ENCODE measurements around the gene PRX.
"Not testable (repeated sequence)": the region's sequence is repeated elsewhere in the genome, so short reads cannot be mapped to it uniquely, and the experiment has no call there.

Gene PRX

DNA sequence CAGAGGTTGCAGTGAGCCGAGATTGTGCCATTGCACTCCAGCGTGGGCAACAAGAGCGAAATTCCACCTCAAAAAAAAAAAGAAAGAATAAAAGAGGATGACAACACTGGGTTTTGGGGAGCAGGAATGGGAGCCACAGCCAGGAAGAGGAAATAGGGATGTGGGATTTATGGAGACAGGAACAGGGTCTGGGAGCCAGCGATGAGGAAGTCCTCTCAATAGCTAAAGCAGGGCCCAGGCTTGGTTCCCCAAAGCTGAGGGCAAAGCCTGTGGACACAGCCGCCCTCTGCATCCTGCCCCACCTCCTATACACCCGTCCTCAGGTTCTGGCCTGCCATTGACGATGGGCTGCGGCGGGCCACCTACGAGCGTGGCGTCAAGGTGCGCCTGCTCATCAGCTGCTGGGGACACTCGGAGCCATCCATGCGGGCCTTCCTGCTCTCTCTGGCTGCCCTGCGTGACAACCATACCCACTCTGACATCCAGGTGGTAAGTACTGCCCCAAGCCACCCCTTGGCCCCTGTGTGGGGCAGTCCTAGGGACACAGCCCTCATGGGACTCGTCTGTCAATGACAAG lies 36.8 kb downstream of the PRX start:
- TF ChIP-seq, protein P1, sequence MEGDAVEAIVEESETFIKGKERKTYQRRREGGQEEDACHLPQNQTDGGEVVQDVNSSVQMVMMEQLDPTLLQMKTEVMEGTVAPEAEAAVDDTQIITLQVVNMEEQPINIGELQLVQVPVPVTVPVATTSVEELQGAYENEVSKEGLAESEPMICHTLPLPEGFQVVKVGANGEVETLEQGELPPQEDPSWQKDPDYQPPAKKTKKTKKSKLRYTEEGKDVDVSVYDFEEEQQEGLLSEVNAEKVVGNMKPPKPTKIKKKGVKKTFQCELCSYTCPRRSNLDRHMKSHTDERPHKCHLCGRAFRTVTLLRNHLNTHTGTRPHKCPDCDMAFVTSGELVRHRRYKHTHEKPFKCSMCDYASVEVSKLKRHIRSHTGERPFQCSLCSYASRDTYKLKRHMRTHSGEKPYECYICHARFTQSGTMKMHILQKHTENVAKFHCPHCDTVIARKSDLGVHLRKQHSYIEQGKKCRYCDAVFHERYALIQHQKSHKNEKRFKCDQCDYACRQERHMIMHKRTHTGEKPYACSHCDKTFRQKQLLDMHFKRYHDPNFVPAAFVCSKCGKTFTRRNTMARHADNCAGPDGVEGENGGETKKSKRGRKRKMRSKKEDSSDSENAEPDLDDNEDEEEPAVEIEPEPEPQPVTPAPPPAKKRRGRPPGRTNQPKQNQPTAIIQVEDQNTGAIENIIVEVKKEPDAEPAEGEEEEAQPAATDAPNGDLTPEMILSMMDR (IDR thresholded peaks at IDR 0.05; ENCODE audit: control extremely low read depth, extremely low read depth, low read depth, missing control alignments) = no peak
- no peak for DNase-seq (ENCODE audit: extremely low spot score)
- POLR2A ChIA-PET = no interaction called here
- CTCF ChIA-PET = no interaction called here

DNA sequence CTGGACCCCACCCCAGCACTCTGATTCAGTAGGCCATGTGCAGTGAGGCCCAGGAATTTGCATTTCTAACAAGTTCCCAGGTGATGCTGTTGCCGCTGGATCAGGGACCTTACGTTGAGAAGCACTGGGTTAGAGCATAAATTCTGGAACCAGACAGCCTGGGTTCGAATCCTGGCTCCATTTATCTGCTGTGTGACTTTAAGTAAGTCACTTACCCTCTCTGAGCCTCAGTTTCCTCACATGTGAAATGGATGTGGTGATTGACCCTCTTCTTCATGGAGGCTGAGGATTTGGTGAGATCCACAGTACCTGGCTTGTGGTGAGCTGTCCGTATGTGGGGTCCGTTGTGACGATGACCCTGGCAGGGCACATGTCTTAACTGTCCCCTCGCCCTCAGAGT lies 39.1 kb downstream of the PRX start:
- TF ChIP-seq, protein P1 (IDR thresholded peaks at IDR 0.05; ENCODE audit: control extremely low read depth, extremely low read depth, low read depth, missing control alignments) = no peak
- POLR2A ChIA-PET = no interaction called here
- CTCF ChIA-PET = interaction anchor here (1.2 kb wide), 1 partner anchor 69 kb away, joined by 3 read pairs; no protein-coding TSS in a partner anchor
- no peak for DNase-seq (ENCODE audit: extremely low spot score)

DNA sequence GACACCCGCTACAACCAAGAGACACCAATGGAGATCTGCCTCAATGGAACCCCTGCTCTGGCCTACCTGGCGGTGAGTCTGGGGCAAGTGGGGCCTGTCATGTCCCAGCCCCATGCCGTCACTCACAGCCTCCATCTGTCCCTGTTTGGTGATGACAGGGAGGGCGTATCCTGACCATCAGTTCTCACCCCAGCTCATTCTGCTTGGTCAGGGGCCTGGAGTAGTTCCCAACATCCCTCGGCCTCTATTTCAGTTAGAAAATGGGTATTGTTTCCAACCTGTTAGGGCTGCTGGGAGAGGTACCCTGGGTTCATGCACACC lies 41.4 kb downstream of the PRX start:
- ChIA-PET POLR2A (no interaction called here), CTCF (interaction anchor here (0.8 to 1.2 kb wide), 3 partner anchors 8 to 35 kb away, joined by 4 to 5 read pairs (median 4); no protein-coding TSS in a partner anchor)

DNA sequence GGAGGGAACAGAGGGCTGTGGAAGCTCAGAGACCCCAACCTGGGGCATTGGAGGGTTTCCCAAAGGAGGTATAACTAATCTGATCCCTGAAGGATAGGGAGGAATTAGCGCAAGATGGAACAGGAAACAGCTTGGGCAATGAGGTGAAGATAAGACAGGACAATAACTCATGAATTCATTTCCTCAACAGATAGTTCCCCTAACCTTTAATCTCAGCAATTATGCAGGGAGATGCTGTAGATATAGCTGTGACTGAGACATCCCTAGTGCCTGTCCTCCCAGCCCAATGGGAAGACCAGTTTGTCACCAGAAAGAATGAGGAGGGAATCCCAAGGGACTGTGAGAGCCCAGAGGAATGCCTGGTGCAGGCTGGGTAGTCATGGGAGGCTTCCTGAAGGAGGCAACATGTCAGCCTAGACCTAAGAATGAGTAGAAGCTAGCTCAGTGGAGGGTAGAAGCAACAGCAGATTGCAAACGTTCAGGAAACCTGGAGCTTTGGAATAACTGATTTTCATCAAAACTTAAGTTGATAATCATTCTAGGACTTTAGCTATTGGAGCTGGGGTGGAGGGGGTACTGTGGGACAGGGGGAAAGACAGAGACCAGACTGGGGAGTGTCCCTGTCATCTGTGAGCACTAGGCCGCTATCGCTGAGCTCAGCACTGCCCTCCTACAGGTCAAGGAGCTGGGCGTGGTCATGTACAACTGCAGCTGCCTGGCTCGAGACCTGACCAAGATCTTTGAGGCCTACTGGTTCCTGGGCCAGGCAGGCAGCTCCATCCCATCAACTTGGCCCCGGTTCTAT lies 42.0 kb downstream of the PRX start:
- TF ChIP-seq, protein P1 (IDR thresholded peaks at IDR 0.05; ENCODE audit: control extremely low read depth, extremely low read depth, low read depth, missing control alignments) = no peak
- no peak for DNase-seq (ENCODE audit: extremely low spot score)
- POLR2A ChIA-PET = interaction anchor here (1.2 kb wide), 1 partner anchor 23 kb away, joined by 3 read pairs; the partner anchor contains the start of gene PLD3
- CTCF ChIA-PET = interaction anchor here (0.8 to 1.2 kb wide), 3 partner anchors 9 to 35 kb away, joined by 4 to 5 read pairs (median 4); no protein-coding TSS in a partner anchor

More for the DNA sequence above, 41.4 kb downstream of the PRX start:
- TF ChIP-seq, protein P1 (IDR thresholded peaks at IDR 0.05; ENCODE audit: control extremely low read depth, extremely low read depth, low read depth, missing control alignments) = no peak
- DNase-seq (ENCODE audit: extremely low spot score) = no peak

DNA sequence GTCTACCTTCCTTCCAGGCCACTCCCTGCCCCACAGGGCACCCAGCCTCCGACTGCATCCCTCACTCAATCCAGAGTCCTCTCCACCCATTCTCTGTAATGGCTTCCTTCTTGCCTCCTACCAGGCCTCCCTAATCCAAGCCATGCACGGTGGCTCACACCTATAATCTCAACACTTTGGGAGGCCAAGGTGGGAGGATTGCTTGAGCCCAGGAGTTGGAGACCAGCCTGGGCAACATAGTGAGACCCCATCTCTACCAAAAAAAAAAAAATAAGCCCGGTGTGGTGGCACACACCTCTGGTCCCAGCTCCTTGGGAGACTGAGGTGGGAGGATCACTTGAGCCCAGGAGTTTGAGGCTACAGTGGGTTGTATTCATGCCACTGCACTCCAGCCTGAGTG lies 42.9 kb downstream of the PRX start:
- CTCF ChIA-PET; DNase-seq (ENCODE audit: extremely low spot score): not testable (repeated sequence)
- POLR2A ChIA-PET = interaction anchor here (1.2 kb wide), 1 partner anchor 22 kb away, joined by 3 read pairs; the partner anchor contains the start of gene PLD3

DNA sequence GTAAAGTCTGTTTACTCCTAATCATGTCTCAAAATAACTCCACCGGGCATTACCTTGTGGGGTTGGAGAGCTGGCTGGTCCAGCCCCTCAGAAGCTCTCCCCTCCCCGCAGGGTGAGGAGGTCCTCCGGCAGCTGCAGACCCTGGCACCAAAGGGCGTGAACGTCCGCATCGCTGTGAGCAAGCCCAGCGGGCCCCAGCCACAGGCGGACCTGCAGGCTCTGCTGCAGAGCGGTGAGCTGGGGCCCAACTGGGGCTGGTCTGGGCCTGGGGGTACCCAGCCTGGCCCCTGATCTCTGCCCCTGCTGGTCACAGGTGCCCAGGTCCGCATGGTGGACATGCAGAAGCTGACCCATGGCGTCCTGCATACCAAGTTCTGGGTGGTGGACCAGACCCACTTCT lies 43.4 kb downstream of the PRX start:
- no peak for DNase-seq (ENCODE audit: extremely low spot score)
- ChIA-PET CTCF (no interaction called here), POLR2A (no interaction called here)
- TF ChIP-seq, protein P1 (IDR thresholded peaks at IDR 0.05; ENCODE audit: control extremely low read depth, extremely low read depth, low read depth, missing control alignments) = no peak
